ENCODE data around the gene OLIG1.

GRCh38 chr21:33115631-33116510, 45.9 kb downstream of the OLIG1 start:
- TF ChIP-seq CTCF (conservative IDR thresholded peaks at IDR 0.05; ENCODE audit: low read depth, low read length) (no peak), EZH2 (IDR thresholded peaks at IDR 0.05; ENCODE audit: low read length, unreplicated experiment) (no peak)

Measured in PC-3 (cell line).